Vagina (tissue), 2 donors: ENCODE results near the gene TIAM2. TPM values are rescaled to one million over a fixed set of nuclear protein-coding genes. Genes with fewer than 3 reads are reported as not detected.

Experiments used
- DNase-seq, 2 donors: peaks; one replicate each; pipeline ENCODE4 v3.0.0-alpha.2; 2017; ENCODE audit errors: extremely low spot score in 2 of 2
- H3K27ac ChIP-seq: fragments of 200-600 bp; sonication (generic); one replicate; pipeline ENCODE4 v1.5.1; 2019
- H3K27me3 ChIP-seq: fragments of 200-600 bp; sonication (generic); one replicate; pipeline ENCODE4 v1.5.1; 2019
- H3K36me3 ChIP-seq, 2 donors: fragments of 200-600 bp; sonication (generic); one replicate each; pipeline ENCODE4 v1.5.1; 2017 to 2019
- H3K4me1 ChIP-seq: fragments of 200-600 bp; sonication (generic); one replicate; pipeline ENCODE4 v1.5.1; 2019
- H3K4me3 ChIP-seq, 2 donors: fragments of 200-600 bp; sonication (generic); 1 replicate in 1 of 2; 2 replicates in 1 of 2; pipeline ENCODE4 v1.5.1; 2016 to 2019
- H3K9me3 ChIP-seq: fragments of 200-600 bp; sonication (generic); one replicate; pipeline ENCODE4 v1.5.1; 2019
- POLR2A ChIP-seq, 2 donors: fragments of 450-650 bp; IDR thresholded peaks; one replicate each; pipeline ENCODE4 v1.6.1; 2017; ENCODE audit warnings: antibody characterized with exemption in 2 of 2, mild to moderate bottlenecking in 2 of 2, moderate library complexity in 2 of 2
- POLR2AphosphoS5 ChIP-seq, 2 donors: sonication (generic); formaldehyde crosslinking; IDR thresholded peaks; one replicate each; pipeline ENCODE4 v1.9.0; 2017; ENCODE audit warnings: antibody characterized with exemption in 2 of 2, mild to moderate bottlenecking in 2 of 2, low read depth in 1 of 2; ENCODE audit not compliant: insufficient read depth in 1 of 2
- intact Hi-C: fragments of 100-400 bp; cut with DNase I; formaldehyde crosslinking; loops from one replicate; pipeline ENCODE4 v1.15.1; 2023
- total RNA-seq: library from RNA; depleted of rRNA; stranded (reverse); fragments of >200 nt; gene quantifications from one replicate; pipeline ENCODE4 v1.2.3, GENCODE V29; 2016
- TF ChIP-seq, protein P1 (sequence below), 3 experiments: fragments of 450-650 bp in 2 of 3; fragments of 200-600 bp in 1 of 3; sonication (generic) in 1 of 3; IDR thresholded peaks; one replicate each; pipeline ENCODE4 v1.5.1; 2017 to 2019; ENCODE audit warnings: antibody characterized with exemption in 3 of 3, mild to moderate bottlenecking in 2 of 3, moderate library complexity in 2 of 3

The TIAM2 gene
- total RNA-seq, 1 donor from 2014 or later = 11.5 TPM

DNA sequence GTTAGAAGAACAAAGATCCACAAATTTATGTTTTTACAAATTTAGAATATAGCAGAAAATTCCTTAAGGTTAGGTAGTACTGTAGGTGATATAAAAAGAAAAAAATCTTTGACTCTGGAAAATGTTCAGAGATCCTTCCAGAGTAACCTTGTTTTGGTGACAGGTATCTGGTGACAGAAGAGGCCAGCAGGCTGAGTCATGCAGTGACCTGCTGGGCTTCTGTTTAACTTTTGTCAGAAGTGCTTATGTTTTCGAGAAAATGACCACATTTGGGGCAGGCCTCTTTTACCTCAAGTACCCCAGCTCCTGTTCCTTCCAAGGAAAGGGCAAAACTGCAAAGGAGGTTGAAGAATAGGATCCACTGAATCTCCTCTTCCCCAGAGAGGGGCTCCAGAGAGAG is 258.2 kb downstream of the TIAM2 start:
- H3K4me1 ChIP-seq = no peaks in the 10 kb centered on the region
- no peak for DNase-seq
- no peak overlapping the region for H3K4me3 ChIP-seq
- no peaks in the 10 kb centered on the region for H3K9me3 ChIP-seq
- no peaks in the 10 kb centered on the region for H3K27me3 ChIP-seq
- TF ChIP-seq, protein P1, sequence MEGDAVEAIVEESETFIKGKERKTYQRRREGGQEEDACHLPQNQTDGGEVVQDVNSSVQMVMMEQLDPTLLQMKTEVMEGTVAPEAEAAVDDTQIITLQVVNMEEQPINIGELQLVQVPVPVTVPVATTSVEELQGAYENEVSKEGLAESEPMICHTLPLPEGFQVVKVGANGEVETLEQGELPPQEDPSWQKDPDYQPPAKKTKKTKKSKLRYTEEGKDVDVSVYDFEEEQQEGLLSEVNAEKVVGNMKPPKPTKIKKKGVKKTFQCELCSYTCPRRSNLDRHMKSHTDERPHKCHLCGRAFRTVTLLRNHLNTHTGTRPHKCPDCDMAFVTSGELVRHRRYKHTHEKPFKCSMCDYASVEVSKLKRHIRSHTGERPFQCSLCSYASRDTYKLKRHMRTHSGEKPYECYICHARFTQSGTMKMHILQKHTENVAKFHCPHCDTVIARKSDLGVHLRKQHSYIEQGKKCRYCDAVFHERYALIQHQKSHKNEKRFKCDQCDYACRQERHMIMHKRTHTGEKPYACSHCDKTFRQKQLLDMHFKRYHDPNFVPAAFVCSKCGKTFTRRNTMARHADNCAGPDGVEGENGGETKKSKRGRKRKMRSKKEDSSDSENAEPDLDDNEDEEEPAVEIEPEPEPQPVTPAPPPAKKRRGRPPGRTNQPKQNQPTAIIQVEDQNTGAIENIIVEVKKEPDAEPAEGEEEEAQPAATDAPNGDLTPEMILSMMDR (IDR thresholded peaks at IDR 0.05) = no peak
- TF ChIP-seq POLR2A (IDR thresholded peaks at IDR 0.05) (no peak), POLR2AphosphoS5 (IDR thresholded peaks at IDR 0.05; ENCODE audit: insufficient read depth in 1 of 2, low read depth in 1 of 2) (no peak)
- H3K36me3 ChIP-seq = peaks cover 0 to 27% of the 10 kb centered on the region in 2 donors
- H3K27ac ChIP-seq = no peak overlapping the region
- intact Hi-C loops = no loop called here

DNA sequence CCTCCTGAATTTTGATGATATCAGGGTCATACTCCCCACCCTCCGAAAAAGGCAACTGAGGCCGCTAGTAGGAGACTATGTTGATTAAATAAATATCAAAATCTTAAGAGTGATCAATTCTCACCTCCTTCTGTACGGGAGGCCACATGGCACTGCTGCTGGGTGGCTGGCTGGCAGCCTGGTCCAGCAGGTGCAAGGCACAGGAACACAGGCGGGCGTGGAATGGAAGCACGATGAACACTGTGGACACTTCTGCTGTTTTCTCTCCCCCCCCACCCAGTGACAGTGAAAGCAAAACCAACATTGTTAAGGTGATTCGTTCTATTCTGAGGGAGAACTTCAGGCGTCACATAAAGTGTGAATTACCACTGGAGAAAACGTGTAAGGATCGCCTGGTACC is 259.0 kb downstream of the TIAM2 start:
- no peak for DNase-seq
- no peak overlapping the region for H3K27ac ChIP-seq
- TF ChIP-seq, protein P1 (IDR thresholded peaks at IDR 0.05) = no peak
- TF ChIP-seq POLR2AphosphoS5 (IDR thresholded peaks at IDR 0.05; ENCODE audit: insufficient read depth in 1 of 2, low read depth in 1 of 2) = no peak
- no peak for TF ChIP-seq POLR2A (IDR thresholded peaks at IDR 0.05)
- no peaks in the 10 kb centered on the region for H3K4me1 ChIP-seq
- no peaks in the 10 kb centered on the region for H3K9me3 ChIP-seq
- intact Hi-C loops = no loop called here
- peaks cover 0 to 31% of the 10 kb centered on the region in 2 donors for H3K36me3 ChIP-seq
- no peak overlapping the region for H3K4me3 ChIP-seq
- no peaks in the 10 kb centered on the region for H3K27me3 ChIP-seq

GRCh38 chr6:155256122-155256795 is 261.1 kb downstream of the TIAM2 start:
- Histone ChIP-seq H3K4me1 (no peaks in the 10 kb centered on the region), H3K4me3 (no peak overlapping the region), H3K27me3 (no peaks in the 10 kb centered on the region), H3K9me3 (no peaks in the 10 kb centered on the region), H3K36me3 (peaks cover 0 to 40% of the 10 kb centered on the region in 2 donors), H3K27ac (no peak overlapping the region)
- TF ChIP-seq POLR2AphosphoS5 (IDR thresholded peaks at IDR 0.05; ENCODE audit: insufficient read depth in 1 of 2, low read depth in 1 of 2) (no peak), POLR2A (IDR thresholded peaks at IDR 0.05) (no peak)
- TF ChIP-seq, protein P1 (IDR thresholded peaks at IDR 0.05) = no peak
- DNase-seq = no peak
- intact Hi-C loops = no loop called here

DNA sequence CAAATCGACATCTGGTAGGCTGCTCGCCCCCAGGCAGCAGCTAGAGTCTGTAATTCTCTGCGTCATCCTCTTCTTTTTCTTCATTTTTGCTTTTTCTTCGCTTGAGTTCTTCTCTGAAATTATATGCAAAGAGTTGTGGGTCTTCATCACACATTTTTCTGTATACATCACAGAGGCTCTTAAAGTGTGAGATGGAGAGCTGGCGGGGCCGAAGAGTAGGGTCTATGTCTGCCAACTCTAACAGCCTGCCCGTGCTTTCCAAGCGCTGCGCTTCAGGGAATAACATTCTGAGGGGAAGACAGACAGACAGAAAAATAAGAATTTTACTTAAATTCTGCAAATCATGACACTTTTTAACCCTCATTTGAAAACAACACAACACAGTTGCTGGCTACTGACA is 262.7 kb downstream of the TIAM2 start:
- intact Hi-C loops = no loop called here
- H3K27ac ChIP-seq = no peak overlapping the region
- peaks cover 0 to 40% of the 10 kb centered on the region in 2 donors for H3K36me3 ChIP-seq
- no peaks in the 10 kb centered on the region for H3K9me3 ChIP-seq
- no peak for DNase-seq
- TF ChIP-seq POLR2AphosphoS5 (IDR thresholded peaks at IDR 0.05; ENCODE audit: insufficient read depth in 1 of 2, low read depth in 1 of 2) = no peak
- H3K4me1 ChIP-seq = no peaks in the 10 kb centered on the region
- no peaks in the 10 kb centered on the region for H3K27me3 ChIP-seq
- no peak overlapping the region for H3K4me3 ChIP-seq

- H3K36me3 ChIP-seq = peaks cover 0 to 38% of the 10 kb centered on the region in 2 donors
- TF ChIP-seq, protein P1 (IDR thresholded peaks at IDR 0.05) = no peak
- no peak for TF ChIP-seq POLR2A (IDR thresholded peaks at IDR 0.05)
- TF ChIP-seq POLR2AphosphoS5 (IDR thresholded peaks at IDR 0.05; ENCODE audit: insufficient read depth in 1 of 2, low read depth in 1 of 2) = no peak
- peaks cover under 1% of the 10 kb centered on the region for H3K4me1 ChIP-seq
- H3K9me3 ChIP-seq = no peaks in the 10 kb centered on the region
- intact Hi-C loops = no loop called here
- H3K4me3 ChIP-seq = no peak overlapping the region
- no peak for DNase-seq
- H3K27me3 ChIP-seq = no peaks in the 10 kb centered on the region
- H3K27ac ChIP-seq = no peak overlapping the region
Observed at GRCh38 chr6:155259204-155259603, 264.1 kb downstream of the TIAM2 start.
